HUES6 (cell line): ENCODE results near the gene TCL1B.

Source experiments
- H3K27ac ChIP-seq: 2 replicates; pipeline ENCODE4 v1.7.0; 2013; ENCODE audit warnings: low read depth, mild to moderate bottlenecking, low read length, inconsistent platforms
- H3K27me3 ChIP-seq: 2 replicates; pipeline ENCODE4 v1.6.1; 2013; ENCODE audit warnings: low read length; ENCODE audit not compliant: control insufficient read depth, insufficient read depth
- H3K36me3 ChIP-seq: 2 replicates; pipeline ENCODE4 v1.6.1; 2013; ENCODE audit warnings: low read length; ENCODE audit not compliant: control insufficient read depth, insufficient read depth
- H3K4me1 ChIP-seq: 2 replicates; pipeline ENCODE4 v1.6.1; 2013; ENCODE audit warnings: low read length; ENCODE audit not compliant: control insufficient read depth, insufficient read depth
- H3K4me3 ChIP-seq: 2 replicates; pipeline ENCODE4 v1.5.1; 2013; ENCODE audit warnings: low read depth, low read length
- H3K9ac ChIP-seq: one replicate; pipeline ENCODE4 v1.6.1; 2013; ENCODE audit warnings: mild to moderate bottlenecking, low read length
- H3K9me3 ChIP-seq: 2 replicates; pipeline ENCODE4 v1.6.1; 2013; ENCODE audit warnings: low read depth, low read length; ENCODE audit not compliant: control insufficient read depth, insufficient read depth

The TCL1B gene, protein sequence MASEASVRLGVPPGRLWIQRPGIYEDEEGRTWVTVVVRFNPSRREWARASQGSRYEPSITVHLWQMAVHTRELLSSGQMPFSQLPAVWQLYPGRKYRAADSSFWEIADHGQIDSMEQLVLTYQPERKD

GRCh38 chr14:95685978-95686922 is at the start of gene TCL1B:
TCL1B (plus strand) TSS chr14:95686426; CDS start chr14:95686468, 42 bp downstream.
- Histone ChIP-seq H3K9me3 (no peaks in the 10 kb centered on the region), H3K27ac (peak within 1 kb of the TSS; percentile 49; the same call in 1 of the 2 replicates), H3K27me3 (no peaks in the 10 kb centered on the region), H3K4me3 (peak within 1 kb of the TSS; percentile 41), H3K36me3 (no peaks in the 10 kb centered on the region), H3K4me1 (peaks cover 16% of the 10 kb centered on the region), H3K9ac (peak within 1 kb of the TSS; percentile 66)

- H3K4me3 ChIP-seq = no peak overlapping the region
- no peak overlapping the region for H3K9ac ChIP-seq
- H3K27ac ChIP-seq = no peak overlapping the region
- no peaks in the 10 kb centered on the region for H3K36me3 ChIP-seq
- no peaks in the 10 kb centered on the region for H3K27me3 ChIP-seq
- no peaks in the 10 kb centered on the region for H3K4me1 ChIP-seq
- no peaks in the 10 kb centered on the region for H3K9me3 ChIP-seq
Observed at GRCh38 chr14:95644981-95645380, 41.2 kb upstream of the TCL1B start.

DNA sequence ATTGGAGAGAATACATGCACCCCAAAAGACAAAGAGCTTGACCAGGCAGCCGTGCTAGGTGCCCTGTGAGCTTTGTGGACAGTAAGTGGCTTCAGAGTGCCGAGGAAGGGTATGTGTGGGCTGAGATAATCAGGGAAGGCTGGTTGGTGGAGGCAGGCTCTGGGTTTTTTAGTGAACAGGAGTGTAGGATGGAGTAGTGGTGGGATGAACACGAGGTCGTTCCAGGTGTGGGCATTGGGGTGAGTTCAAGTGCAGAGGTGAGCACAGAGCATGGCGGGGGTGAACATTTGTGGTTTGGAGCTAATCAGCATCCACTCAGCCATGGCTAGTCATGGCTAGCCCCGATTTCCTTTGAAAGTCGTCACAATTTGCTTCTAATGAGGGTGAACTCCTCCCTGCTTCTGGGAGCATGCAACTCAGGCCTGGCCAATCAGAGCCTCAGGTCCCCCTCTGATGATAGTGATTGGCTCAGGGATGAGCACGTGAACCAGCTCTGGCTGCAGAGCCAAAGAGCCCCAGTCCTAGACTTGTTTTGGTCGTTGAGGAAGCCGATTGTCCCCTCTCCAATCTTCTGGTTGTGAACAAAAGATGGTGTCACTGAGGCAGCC is 40.7 kb upstream of the TCL1B start:
- Histone ChIP-seq H3K27me3 (no peaks in the 10 kb centered on the region), H3K9ac (no peak overlapping the region), H3K36me3 (no peaks in the 10 kb centered on the region), H3K4me1 (no peaks in the 10 kb centered on the region), H3K27ac (no peak overlapping the region), H3K9me3 (no peaks in the 10 kb centered on the region), H3K4me3 (no peak overlapping the region)

- Histone ChIP-seq H3K9me3 (no peaks in the 10 kb centered on the region), H3K4me3 (no peak overlapping the region), H3K9ac (no peak overlapping the region), H3K36me3 (no peaks in the 10 kb centered on the region), H3K27me3 (no peaks in the 10 kb centered on the region), H3K4me1 (peaks cover 15% of the 10 kb centered on the region), H3K27ac (no peak overlapping the region)
Observed at GRCh38 chr14:95647926-95648325, 38.3 kb upstream of the TCL1B start.

DNA sequence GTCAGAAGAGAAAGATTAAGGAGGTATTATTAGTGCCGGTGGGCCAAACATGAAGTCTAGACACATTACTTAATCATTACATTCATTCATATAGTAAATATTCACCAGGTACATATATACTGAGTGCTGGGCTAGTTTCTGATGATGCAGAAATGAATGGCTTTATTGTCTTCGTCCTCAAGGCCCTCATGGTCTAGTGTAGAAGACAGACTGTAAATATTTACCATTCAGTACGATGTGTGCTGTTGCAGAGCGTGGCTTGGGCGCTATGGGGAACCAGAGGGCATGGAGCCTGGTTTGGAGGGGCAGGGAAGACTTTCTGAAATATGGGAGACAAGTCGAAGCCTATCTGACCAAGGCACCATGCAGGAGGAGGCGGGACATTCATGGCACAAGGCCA is 37.0 kb upstream of the TCL1B start:
- no peak overlapping the region for H3K4me3 ChIP-seq
- peaks cover 16% of the 10 kb centered on the region for H3K4me1 ChIP-seq
- no peaks in the 10 kb centered on the region for H3K27me3 ChIP-seq
- no peak overlapping the region for H3K9ac ChIP-seq
- no peaks in the 10 kb centered on the region for H3K36me3 ChIP-seq
- H3K27ac ChIP-seq = no peak overlapping the region
- H3K9me3 ChIP-seq = no peaks in the 10 kb centered on the region

- Histone ChIP-seq H3K4me3 (no peak overlapping the region), H3K27ac (no peak overlapping the region), H3K36me3 (no peaks in the 10 kb centered on the region), H3K27me3 (no peaks in the 10 kb centered on the region), H3K9ac (no peak overlapping the region), H3K9me3 (no peaks in the 10 kb centered on the region), H3K4me1 (peaks cover 21% of the 10 kb centered on the region)
Observed at GRCh38 chr14:95651028-95651427, 35.2 kb upstream of the TCL1B start.

- H3K36me3 ChIP-seq = no peaks in the 10 kb centered on the region
- H3K4me1 ChIP-seq = peaks cover 21% of the 10 kb centered on the region
- no peak overlapping the region for H3K27ac ChIP-seq
- no peaks in the 10 kb centered on the region for H3K27me3 ChIP-seq
- H3K9ac ChIP-seq = no peak overlapping the region
- no peak overlapping the region for H3K4me3 ChIP-seq
- no peaks in the 10 kb centered on the region for H3K9me3 ChIP-seq
Observed at GRCh38 chr14:95651821-95652583, 34.2 kb upstream of the TCL1B start.

DNA sequence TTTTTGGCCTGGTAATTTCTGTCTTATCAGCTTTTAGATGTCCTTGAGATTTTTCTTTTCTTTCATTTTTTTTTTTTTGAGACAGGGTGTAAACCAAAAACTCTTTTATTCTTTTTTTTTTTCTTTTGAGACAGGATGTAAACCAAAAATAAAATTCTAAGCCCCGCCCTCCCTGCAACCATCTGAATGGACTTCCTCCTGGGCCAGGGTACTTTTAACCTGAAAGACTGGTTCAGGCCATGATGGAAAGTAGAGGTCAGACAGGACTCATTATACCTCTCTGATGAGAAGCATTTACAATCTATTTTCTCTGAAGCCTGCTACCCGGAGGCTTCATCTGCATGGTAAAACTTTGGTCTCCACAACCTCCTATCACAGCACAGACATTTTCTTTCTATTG is 33.5 kb upstream of the TCL1B start:
- H3K4me3 ChIP-seq = no peak overlapping the region
- H3K9me3 ChIP-seq = no peaks in the 10 kb centered on the region
- H3K4me1 ChIP-seq = peaks cover 27% of the 10 kb centered on the region
- H3K9ac ChIP-seq = no peak overlapping the region
- no peaks in the 10 kb centered on the region for H3K36me3 ChIP-seq
- no peaks in the 10 kb centered on the region for H3K27me3 ChIP-seq
- H3K27ac ChIP-seq = no peak overlapping the region

- no peak overlapping the region for H3K4me3 ChIP-seq
- H3K9ac ChIP-seq = no peak overlapping the region
- no peak overlapping the region for H3K27ac ChIP-seq
- peaks cover 33% of the 10 kb centered on the region for H3K4me1 ChIP-seq
- H3K27me3 ChIP-seq = no peaks in the 10 kb centered on the region
- H3K36me3 ChIP-seq = no peaks in the 10 kb centered on the region
- no peaks in the 10 kb centered on the region for H3K9me3 ChIP-seq
Observed at GRCh38 chr14:95655461-95655860, 30.8 kb upstream of the TCL1B start.

GRCh38 chr14:95656634-95657033 is 29.6 kb upstream of the TCL1B start:
- Histone ChIP-seq H3K27ac (no peak overlapping the region), H3K36me3 (no peaks in the 10 kb centered on the region), H3K27me3 (no peaks in the 10 kb centered on the region), H3K4me3 (no peak overlapping the region), H3K9me3 (no peaks in the 10 kb centered on the region), H3K4me1 (peaks cover 36% of the 10 kb centered on the region), H3K9ac (no peak overlapping the region)
